Transverse colon (tissue), 4 donors: ENCODE data around the gene TXNDC16.

ENCODE experiments used
- CTCF ChIP-seq, 5 experiments: fragments of 200-600 bp in 3 of 5; fragments of 450-650 bp in 2 of 5; sonication (generic) in 3 of 5; IDR thresholded peaks; 1 replicate in 2 of 5; 2 replicates in 3 of 5; pipeline ENCODE4 v1.5.1; 2016 to 2017; ENCODE audit warnings: antibody characterized with exemption in 5 of 5, inconsistent platforms in 3 of 5, mild to moderate bottlenecking in 2 of 5, moderate library complexity in 1 of 5
- EP300 ChIP-seq: sonication (generic); formaldehyde crosslinking; IDR thresholded peaks from one replicate; pipeline ENCODE4 v1.6.1; 2017; ENCODE audit warnings: antibody characterized with exemption, low read depth
- POLR2A ChIP-seq: fragments of 450-650 bp; IDR thresholded peaks from one replicate; pipeline ENCODE4 v1.6.1; 2016; ENCODE audit warnings: antibody characterized with exemption, mild to moderate bottlenecking, moderate library complexity
- POLR2AphosphoS5 ChIP-seq, 3 donors: sonication (generic); formaldehyde crosslinking; IDR thresholded peaks; one replicate each; pipeline ENCODE4 v1.6.1; 2016; ENCODE audit warnings: antibody characterized with exemption in 3 of 3

- TF ChIP-seq CTCF (IDR thresholded peaks at IDR 0.05) (no peak), POLR2AphosphoS5 (IDR thresholded peaks at IDR 0.05) (no peak), POLR2A (no peak), EP300 (no peak)
Measured at GRCh38 chr14:52405314-52405713, 147.0 kb downstream of the TXNDC16 start.
